Bone marrow (tissue), 2 donors: ENCODE results near the gene NKAPD1.
"Not testable (repeated sequence)": the region's sequence is repeated elsewhere in the genome, so short reads cannot be mapped to it uniquely, and the experiment has no call there.

ENCODE experiments used
- DNase-seq, 2 donors: peaks; one replicate each; lab custom pipeline; 2025; lab: John Stamatoyannopoulos, UW

The NKAPD1 gene

DNA sequence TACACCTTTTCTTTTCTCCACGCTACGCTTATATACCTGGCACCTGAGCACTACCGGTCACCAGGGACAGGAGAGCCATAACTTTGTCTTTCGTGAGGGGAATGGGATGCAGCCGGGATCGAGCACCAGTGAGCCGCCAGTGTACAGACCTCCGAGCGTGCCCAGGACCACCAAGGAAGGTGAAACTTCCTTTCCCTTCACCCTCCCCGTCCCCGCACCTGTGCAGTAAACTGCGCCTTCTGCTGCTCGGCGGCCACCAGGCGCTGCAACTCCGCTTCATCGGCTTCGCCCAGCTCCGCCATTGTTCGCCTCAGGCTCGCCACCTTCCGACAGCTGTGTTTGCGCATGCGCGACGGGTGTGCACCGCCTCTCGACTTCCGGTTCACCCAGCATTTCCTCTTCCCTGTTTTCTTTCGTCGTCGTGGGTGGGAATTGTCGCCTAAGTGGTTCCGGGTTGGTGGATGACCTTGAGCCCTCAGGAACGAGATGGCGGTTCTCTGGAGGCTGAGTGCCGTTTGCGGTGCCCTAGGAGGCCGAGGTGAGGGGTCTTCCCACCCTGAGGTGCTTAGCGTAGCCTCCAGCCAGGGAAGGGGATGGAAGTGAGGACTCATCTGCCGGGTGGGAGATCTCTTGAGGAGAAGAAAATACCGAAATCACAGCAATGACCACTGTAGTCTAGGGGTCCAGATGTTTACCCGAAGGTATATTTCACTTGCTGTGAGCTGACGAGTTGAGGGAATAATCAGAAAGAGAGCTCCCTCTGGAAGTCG, 12.5 kb downstream of the NKAPD1 start, which contains the start of the genes SDHD and TIMM8B:
SDHD (plus strand) TSS at position 452 of the 770 bp plus-strand sequence; CDS start at position 487, 35 bp downstream.
TIMM8B (minus strand) TSS at position 335 of the 770 bp plus-strand sequence; CDS start at position 302, 33 bp downstream.
- peak; percentile 85 to 98 for DNase-seq

DNA sequence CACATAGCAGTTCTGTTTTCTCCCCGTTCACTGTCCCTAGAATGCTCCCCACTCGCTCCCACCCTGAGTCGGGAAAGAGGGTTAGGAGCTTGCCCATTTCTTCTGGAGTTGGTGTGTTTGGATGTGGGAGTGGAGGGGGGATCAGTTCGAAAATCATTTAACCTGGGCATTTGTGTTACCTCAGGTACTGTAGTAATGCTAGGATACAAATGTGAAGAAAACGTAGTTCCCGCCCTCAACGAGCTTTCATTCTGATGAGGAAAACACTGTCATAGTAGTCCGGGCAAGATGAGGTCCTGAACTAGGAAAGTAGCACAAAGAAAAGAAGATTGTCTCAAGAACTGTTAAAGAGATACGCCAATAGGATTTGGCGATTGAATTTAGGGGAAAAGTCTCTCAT, 13.1 kb downstream of the NKAPD1 start:
- no peak for DNase-seq

GRCh38 chr11:112095302-112095701, 21.2 kb downstream of the NKAPD1 start:
- not testable (repeated sequence) for DNase-seq

GRCh38 chr11:112096194-112096593, 22.1 kb downstream of the NKAPD1 start:
- no peak for DNase-seq

DNA sequence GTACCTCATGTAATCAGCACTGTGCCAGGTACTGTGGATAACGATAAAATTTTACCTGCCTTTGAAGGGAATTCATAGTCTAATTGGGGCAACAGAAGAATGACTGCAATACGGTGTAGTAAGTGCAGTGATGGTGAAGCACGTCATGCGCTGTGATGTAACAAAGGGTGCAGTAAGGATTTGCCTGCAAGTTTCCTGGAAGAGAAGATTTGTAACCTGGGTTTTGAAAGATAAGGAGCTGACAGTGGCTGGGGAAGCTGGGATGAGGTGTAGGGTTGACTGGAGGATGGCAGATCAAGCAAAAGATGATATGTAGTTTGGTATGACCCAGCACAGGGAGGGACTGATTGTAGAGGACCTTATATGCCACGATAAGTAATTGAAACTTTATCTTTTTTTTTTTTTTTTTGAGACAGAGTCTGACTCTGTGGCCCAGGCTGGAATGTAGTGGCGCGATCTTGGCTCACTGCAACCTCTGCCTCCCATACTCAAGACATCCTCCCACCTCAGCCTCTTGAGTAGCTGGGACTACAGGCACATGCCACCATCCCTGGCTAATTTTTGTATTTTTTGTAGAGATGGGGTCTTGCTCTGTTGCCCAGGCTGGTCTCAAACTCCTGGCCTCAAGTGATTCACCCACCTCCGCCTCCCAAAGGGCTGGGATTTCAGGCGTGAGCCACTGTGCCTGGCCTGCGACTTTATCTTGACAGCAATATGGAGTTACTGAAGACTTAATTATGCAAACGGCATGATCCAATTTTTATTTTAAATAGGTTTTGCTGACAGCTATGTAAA, 23.8 kb downstream of the NKAPD1 start:
- no peak for DNase-seq

- no peak for DNase-seq
These were observed 26.4 kb downstream of the NKAPD1 start for GRCh38 chr11:112100462-112100861.

DNA sequence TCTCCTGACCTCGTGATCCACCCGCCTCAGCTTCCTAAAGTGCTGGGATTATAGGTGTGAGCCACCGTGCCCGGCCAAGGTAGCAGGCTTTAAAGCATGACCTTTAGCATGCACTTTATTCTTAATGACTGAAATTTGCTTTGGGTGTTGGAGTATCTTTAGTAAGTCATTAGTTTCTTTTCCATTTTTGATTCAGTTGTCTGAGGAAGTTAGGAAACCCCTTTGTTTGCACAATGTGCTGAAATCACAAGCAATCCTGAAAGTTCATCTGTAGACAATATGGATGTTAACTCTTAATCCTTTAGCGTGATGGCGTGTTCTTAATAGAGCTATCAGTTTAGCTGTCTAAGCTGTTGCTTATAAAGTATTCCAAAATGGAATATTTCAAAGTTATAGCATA, 29.3 kb downstream of the NKAPD1 start:
- DNase-seq, result no peak

GRCh38 chr11:112106070-112106469, 32.0 kb downstream of the NKAPD1 start:
- DNase-seq, result no peak

- DNase-seq, result peak in 1 of 2 donors; percentile 68
These were observed 39.7 kb downstream of the NKAPD1 start for GRCh38 chr11:112113539-112114457.

DNA sequence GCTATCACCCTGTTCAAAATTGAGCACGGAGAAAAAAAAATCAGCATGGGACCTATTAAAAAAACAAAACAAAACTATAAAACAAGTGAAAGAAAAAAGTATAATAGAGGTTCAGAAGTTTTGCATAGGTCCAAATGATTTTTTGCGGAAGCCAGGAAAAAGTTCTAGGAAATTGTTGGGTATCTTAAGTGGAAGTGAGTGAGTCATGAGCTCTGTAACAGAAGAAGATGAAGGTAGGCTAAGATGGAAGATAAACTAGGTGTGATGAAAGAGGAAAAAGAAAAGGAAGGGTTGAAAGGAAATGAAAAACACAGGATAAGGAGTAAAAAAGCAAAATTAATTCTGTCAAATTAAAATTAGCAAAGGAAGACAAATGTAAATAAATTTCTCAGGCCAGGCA, 40.4 kb downstream of the NKAPD1 start:
- DNase-seq, result no peak

GRCh38 chr11:112115386-112115785, 41.3 kb downstream of the NKAPD1 start:
- DNase-seq, result no peak

- DNase-seq, result no peak
These were observed 44.1 kb downstream of the NKAPD1 start for GRCh38 chr11:112118176-112118575.

DNA sequence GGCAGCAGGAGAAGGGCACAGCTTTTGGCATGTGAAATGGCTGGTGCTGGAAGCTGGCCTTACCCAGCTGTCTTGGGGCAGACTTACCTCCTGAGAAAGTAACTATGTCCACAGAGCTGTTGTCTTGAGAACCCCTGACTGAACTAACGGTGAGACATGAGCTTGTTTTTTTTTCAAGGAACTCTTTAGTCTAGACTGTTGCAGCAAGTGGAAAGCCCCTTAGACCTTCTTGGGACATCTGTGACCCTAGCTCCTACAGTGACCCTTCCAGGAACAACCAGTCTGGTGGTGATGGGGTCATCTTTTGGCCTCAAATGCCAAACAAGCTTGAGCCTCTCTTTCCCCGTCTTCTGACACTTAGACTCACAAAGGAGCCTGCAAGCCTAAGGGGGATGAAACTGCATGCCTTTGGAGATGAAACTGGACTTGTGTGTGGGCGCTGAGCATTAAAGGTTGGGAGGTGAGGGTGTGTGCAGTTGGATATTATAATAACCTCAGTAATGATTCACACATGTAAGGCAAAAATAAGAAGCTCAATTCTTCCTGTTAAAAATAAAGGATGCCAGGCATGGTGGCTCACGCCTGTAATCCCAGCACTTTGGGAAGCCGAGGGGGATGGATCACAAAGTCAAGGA, 48.0 kb downstream of the NKAPD1 start:
- no peak for DNase-seq

DNA sequence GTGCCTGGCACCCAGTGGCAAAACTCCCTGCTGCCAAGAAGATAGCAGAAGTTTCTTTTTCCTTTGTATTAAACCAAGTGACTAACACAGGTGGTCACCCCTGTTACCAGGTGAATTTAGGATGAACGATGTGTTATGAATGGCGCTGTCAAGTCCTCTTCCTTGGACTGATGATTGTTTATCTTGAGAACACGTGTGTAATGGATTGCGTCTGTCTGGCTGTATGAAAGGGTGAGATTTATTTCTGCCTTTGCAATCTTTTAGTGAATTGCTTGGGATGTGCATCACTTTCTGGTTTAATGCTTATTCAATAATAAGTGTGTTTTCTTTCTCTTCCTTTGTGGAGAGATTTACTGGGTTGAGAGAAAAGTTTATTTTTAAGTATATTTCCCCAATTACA, 49.0 kb downstream of the NKAPD1 start:
- no peak for DNase-seq

- no peak for DNase-seq
These were observed 53.0 kb downstream of the NKAPD1 start for GRCh38 chr11:112127056-112127455.

DNA sequence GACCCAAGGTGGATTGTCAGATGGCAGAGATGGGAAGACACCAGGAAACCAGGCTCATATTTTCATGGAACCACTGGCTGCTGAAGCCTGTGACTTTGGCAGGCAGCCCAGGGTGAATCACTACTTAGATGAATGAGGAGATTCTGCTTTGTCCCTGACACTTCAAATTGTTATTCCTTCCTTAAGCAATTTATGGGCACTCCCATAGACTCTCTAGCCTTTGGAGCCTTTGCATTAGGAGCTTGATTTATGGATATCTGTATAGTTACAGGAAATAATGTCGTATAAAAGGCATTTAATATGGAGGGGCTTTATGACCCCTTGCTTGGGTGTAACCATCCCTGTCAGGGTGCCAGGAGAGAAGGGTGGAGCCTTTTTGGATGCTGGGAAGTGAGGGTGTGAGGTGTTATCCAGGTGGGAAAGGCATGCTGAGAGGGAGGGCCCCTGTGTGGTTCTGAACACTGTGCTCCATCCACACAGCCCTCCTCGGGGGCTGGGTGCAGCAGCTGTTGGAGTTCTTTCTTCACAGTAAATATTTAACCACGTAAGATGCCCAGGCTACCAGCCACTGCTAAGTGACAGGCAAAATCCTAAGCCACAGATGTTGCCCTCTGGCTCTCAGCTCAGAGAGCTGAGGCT, 54.5 kb downstream of the NKAPD1 start:
- DNase-seq, result no peak

DNA sequence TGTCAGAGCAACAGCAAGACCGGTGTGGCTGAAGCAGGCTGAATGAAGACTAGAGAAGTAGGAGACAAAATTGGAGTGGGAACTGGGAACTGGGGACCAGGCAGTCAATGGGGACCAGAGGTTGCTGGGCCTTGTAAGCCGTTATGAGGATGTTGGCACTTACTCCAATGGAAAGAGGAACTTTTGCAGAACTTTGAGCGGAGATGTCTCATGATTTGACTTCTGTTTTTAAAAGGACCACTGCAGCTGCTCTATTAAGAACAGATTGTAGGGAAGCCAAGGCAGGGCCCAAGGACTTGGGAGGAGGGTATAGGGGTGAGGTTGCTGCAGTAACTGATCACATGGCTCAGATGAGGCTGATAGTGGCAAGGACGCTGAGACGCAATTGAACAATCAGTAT, 55.6 kb downstream of the NKAPD1 start:
- DNase-seq, result peak in 1 of 2 donors; percentile 40

- no peak for DNase-seq
These were observed 58.6 kb downstream of the NKAPD1 start for GRCh38 chr11:112132737-112133136.

GRCh38 chr11:112134473-112134872, 60.4 kb downstream of the NKAPD1 start:
- no peak for DNase-seq
